ENCODE results near the gene LFNG.
A peak's percentile ranks its signal among the peaks of the same experiment; 100 is the strongest.

LFNG gene

GRCh38 chr7:2503056-2503941 lies 16.3 kb upstream of the LFNG start:
- no peak for DNase-seq (ENCODE audit: low read depth)

- DNase-seq (ENCODE audit: low read depth), result no peak
These were observed 15.3 kb upstream of the LFNG start for GRCh38 chr7:2504128-2504888.

GRCh38 chr7:2504889-2505375 lies 14.6 kb upstream of the LFNG start:
- no peak for DNase-seq (ENCODE audit: low read depth)

GRCh38 chr7:2505401-2505800 lies 14.2 kb upstream of the LFNG start:
- DNase-seq (ENCODE audit: low read depth), result no peak

GRCh38 chr7:2507208-2507916 lies 12.2 kb upstream of the LFNG start:
- DNase-seq (ENCODE audit: low read depth), result no peak

- DNase-seq (ENCODE audit: low read depth), result no peak
These were observed 11.7 kb upstream of the LFNG start for GRCh38 chr7:2507917-2508306.

GRCh38 chr7:2508327-2509215 lies 11.0 kb upstream of the LFNG start:
- DNase-seq (ENCODE audit: low read depth), result no peak

GRCh38 chr7:2509298-2509906 lies 10.2 kb upstream of the LFNG start:
- no peak for DNase-seq (ENCODE audit: low read depth)

GRCh38 chr7:2510130-2510776 lies 9.3 kb upstream of the LFNG start:
- DNase-seq (ENCODE audit: low read depth), result no peak

GRCh38 chr7:2510909-2511768 lies 8.4 kb upstream of the LFNG start:
- no peak for DNase-seq (ENCODE audit: low read depth)

- DNase-seq (ENCODE audit: low read depth), result no peak
These were observed 7.8 kb upstream of the LFNG start for GRCh38 chr7:2511769-2512168.

GRCh38 chr7:2512179-2512661 lies 7.4 kb upstream of the LFNG start:
- DNase-seq (ENCODE audit: low read depth), result no peak

- DNase-seq (ENCODE audit: low read depth), result no peak
These were observed 6.9 kb upstream of the LFNG start for GRCh38 chr7:2512713-2513112.

- DNase-seq (ENCODE audit: low read depth), result no peak
These were observed 5.9 kb upstream of the LFNG start for GRCh38 chr7:2513702-2514101.

- no peak for DNase-seq (ENCODE audit: low read depth)
These were observed 4.8 kb upstream of the LFNG start for GRCh38 chr7:2514473-2515423.

- no peak for DNase-seq (ENCODE audit: low read depth)
These were observed 4.0 kb upstream of the LFNG start for GRCh38 chr7:2515424-2516193.

- no peak for DNase-seq (ENCODE audit: low read depth)
These were observed 3.4 kb upstream of the LFNG start for GRCh38 chr7:2516194-2516555.

- peak; percentile 95 for DNase-seq (ENCODE audit: low read depth)
These were observed 2.5 kb upstream of the LFNG start for GRCh38 chr7:2517026-2517425.
